ENCODE results near the gene MUC20.
"Not testable (repeated sequence)": the region's sequence is repeated elsewhere in the genome, so short reads cannot be mapped to it uniquely, and the experiment has no call there.

DNA sequence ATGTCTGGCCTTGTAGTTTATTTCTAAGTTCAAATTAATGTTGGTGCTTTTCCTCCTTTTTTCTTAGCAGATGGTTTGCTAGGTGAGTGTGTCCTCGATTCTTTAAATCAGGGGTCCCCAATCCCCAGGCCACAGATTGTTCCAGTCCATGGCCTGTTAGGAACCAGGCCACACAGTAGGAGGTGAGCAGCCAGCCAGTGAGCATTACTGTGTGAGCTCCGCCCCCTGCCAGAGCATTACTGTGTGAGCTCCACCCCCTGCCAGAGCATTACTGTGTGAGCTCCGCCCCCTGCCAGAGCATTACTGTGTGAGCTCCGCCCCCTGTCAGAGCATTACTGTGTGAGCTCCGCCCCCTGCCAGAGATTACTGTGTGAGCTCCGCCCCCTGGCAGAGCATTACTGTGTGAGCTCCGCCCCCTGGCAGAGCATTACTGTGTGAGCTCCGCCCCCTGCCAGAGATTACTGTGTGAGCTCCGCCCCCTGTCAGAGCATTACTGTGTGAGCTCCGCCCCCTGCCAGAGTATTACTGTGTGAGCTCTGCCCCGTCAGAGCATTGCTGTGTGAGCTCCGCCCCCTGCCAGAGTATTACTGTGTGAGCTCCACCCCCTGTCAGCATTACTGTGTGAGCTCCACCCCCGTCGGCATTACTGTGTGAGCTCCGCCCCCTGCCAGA lies 34.1 kb upstream of the MUC20 start:
- TF ChIP-seq, protein P1, sequence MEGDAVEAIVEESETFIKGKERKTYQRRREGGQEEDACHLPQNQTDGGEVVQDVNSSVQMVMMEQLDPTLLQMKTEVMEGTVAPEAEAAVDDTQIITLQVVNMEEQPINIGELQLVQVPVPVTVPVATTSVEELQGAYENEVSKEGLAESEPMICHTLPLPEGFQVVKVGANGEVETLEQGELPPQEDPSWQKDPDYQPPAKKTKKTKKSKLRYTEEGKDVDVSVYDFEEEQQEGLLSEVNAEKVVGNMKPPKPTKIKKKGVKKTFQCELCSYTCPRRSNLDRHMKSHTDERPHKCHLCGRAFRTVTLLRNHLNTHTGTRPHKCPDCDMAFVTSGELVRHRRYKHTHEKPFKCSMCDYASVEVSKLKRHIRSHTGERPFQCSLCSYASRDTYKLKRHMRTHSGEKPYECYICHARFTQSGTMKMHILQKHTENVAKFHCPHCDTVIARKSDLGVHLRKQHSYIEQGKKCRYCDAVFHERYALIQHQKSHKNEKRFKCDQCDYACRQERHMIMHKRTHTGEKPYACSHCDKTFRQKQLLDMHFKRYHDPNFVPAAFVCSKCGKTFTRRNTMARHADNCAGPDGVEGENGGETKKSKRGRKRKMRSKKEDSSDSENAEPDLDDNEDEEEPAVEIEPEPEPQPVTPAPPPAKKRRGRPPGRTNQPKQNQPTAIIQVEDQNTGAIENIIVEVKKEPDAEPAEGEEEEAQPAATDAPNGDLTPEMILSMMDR (conservative IDR thresholded peaks at IDR 0.05 in 1 of 2, IDR thresholded peaks at IDR 0.05 in 1 of 2; ENCODE audit: low read depth in 1 of 2, low read length in 2 of 2) = not testable (repeated sequence)
- not testable (repeated sequence) for TF ChIP-seq EZH2 (IDR thresholded peaks at IDR 0.05; ENCODE audit: low read length, missing control alignments)
